ENCODE measurements around the gene THG1L. TPM values are rescaled to one million over a fixed set of nuclear protein-coding genes. Genes with fewer than 3 reads are reported as not detected.

The THG1L gene
- total RNA-seq, 1 donor from 2014 or later: 6.6 TPM

GRCh38 chr5:157756122-157756521, 24.9 kb downstream of the THG1L start:
- H3K4me1 ChIP-seq: no peaks in the 10 kb centered on the region
- no peak for TF ChIP-seq CTCF (IDR thresholded peaks at IDR 0.05; ENCODE audit: borderline replicate concordance)

GRCh38 chr5:157758706-157759105, 27.5 kb downstream of the THG1L start:
- no peak for TF ChIP-seq CTCF (IDR thresholded peaks at IDR 0.05; ENCODE audit: borderline replicate concordance)
- no peaks in the 10 kb centered on the region for H3K4me1 ChIP-seq
- no peak for DNase-seq
- H3K27ac ChIP-seq (replicated peaks): no peak overlapping the region
- intact Hi-C loops (cut with micrococcal nuclease): no loop called here
- H3K27me3 ChIP-seq (ENCODE audit: low read depth): no peaks in the 10 kb centered on the region
- no peak overlapping the region for H3K4me3 ChIP-seq
- H3K9me3 ChIP-seq (replicated peaks): no peaks in the 10 kb centered on the region
- H3K36me3 ChIP-seq: peaks cover 27% of the 10 kb centered on the region

More at GRCh38 chr5:157756122-157756521, 24.9 kb downstream of the THG1L start:
- H3K36me3 ChIP-seq: peaks cover 52% of the 10 kb centered on the region
- no peak overlapping the region for H3K4me3 ChIP-seq
- no peak overlapping the region for H3K27ac ChIP-seq (replicated peaks)
- no peaks in the 10 kb centered on the region for H3K27me3 ChIP-seq (ENCODE audit: low read depth)
- intact Hi-C loops (cut with micrococcal nuclease): no loop called here
- no peaks in the 10 kb centered on the region for H3K9me3 ChIP-seq (replicated peaks)
- DNase-seq: no peak

GRCh38 chr5:157761690-157762621, 30.7 kb downstream of the THG1L start:
- H3K9me3 ChIP-seq (replicated peaks): no peaks in the 10 kb centered on the region
- peak; percentile 85 for TF ChIP-seq CTCF (IDR thresholded peaks at IDR 0.05; ENCODE audit: borderline replicate concordance)
- no peaks in the 10 kb centered on the region for H3K27me3 ChIP-seq (ENCODE audit: low read depth)
- H3K4me3 ChIP-seq: no peak overlapping the region
- no peak for DNase-seq
- H3K4me1 ChIP-seq: no peaks in the 10 kb centered on the region
- intact Hi-C loops (cut with micrococcal nuclease): no loop called here
- no peak overlapping the region for H3K27ac ChIP-seq (replicated peaks)
- H3K36me3 ChIP-seq: no peaks in the 10 kb centered on the region

GRCh38 chr5:157764531-157764930, 33.3 kb downstream of the THG1L start:
- no peaks in the 10 kb centered on the region for H3K36me3 ChIP-seq

GRCh38 chr5:157766442-157766841, 35.2 kb downstream of the THG1L start:
- TF ChIP-seq CTCF (IDR thresholded peaks at IDR 0.05; ENCODE audit: borderline replicate concordance): no peak
- intact Hi-C loops (cut with micrococcal nuclease): no loop called here
- Histone ChIP-seq H3K27ac (replicated peaks) (no peak overlapping the region), H3K9me3 (replicated peaks) (peaks cover 8% of the 10 kb centered on the region), H3K4me1 (no peaks in the 10 kb centered on the region), H3K36me3 (no peaks in the 10 kb centered on the region), H3K4me3 (no peak overlapping the region), H3K27me3 (ENCODE audit: low read depth) (no peaks in the 10 kb centered on the region)
- no peak for DNase-seq

More at GRCh38 chr5:157764531-157764930, 33.3 kb downstream of the THG1L start:
- DNase-seq: no peak
- Histone ChIP-seq H3K27ac (replicated peaks) (no peak overlapping the region), H3K4me1 (no peaks in the 10 kb centered on the region), H3K9me3 (replicated peaks) (no peaks in the 10 kb centered on the region), H3K27me3 (ENCODE audit: low read depth) (no peaks in the 10 kb centered on the region), H3K4me3 (no peak overlapping the region)
- intact Hi-C loops (cut with micrococcal nuclease): no loop called here
- TF ChIP-seq CTCF (IDR thresholded peaks at IDR 0.05; ENCODE audit: borderline replicate concordance): no peak
